Activated T-helper 1 cell treated with Interleukin-2 at 50 U/mL for 16 hours (primary cell): ENCODE results near the gene GABRR2.
"Not testable (repeated sequence)": the region's sequence is repeated elsewhere in the genome, so short reads cannot be mapped to it uniquely, and the experiment has no call there.

Experiments used
- DNase-seq: peaks from one replicate; pipeline ENCODE4 v3.0.0-alpha.2; 2020; ENCODE audit warnings: low read depth

Gene GABRR2

GRCh38 chr6:89257781-89258180 is 57.3 kb downstream of the GABRR2 start:
- DNase-seq = no peak

GRCh38 chr6:89257346-89257745 is 57.8 kb downstream of the GABRR2 start:
- DNase-seq = no peak

- DNase-seq = no peak
Measured at GRCh38 chr6:89255417-89255816, 59.7 kb downstream of the GABRR2 start.

- DNase-seq = no peak
Measured at GRCh38 chr6:89254569-89254968, 60.5 kb downstream of the GABRR2 start.

- no peak for DNase-seq
Measured at GRCh38 chr6:89252907-89253306, 62.2 kb downstream of the GABRR2 start.

- DNase-seq = no peak
Measured at GRCh38 chr6:89251976-89252375, 63.1 kb downstream of the GABRR2 start.

- DNase-seq = no peak
Measured at GRCh38 chr6:89251170-89251569, 63.9 kb downstream of the GABRR2 start.

GRCh38 chr6:89250239-89250638 is 64.9 kb downstream of the GABRR2 start:
- no peak for DNase-seq

- DNase-seq = no peak
Measured at GRCh38 chr6:89244241-89244985, 70.7 kb downstream of the GABRR2 start.

GRCh38 chr6:89243331-89243629 is 71.8 kb downstream of the GABRR2 start:
- DNase-seq = no peak

GRCh38 chr6:89242574-89243330 is 72.3 kb downstream of the GABRR2 start:
- no peak for DNase-seq

GRCh38 chr6:89239338-89239737 is 75.8 kb downstream of the GABRR2 start:
- DNase-seq = no peak

- no peak for DNase-seq
Measured at GRCh38 chr6:89237158-89237557, 77.9 kb downstream of the GABRR2 start.

- not testable (repeated sequence) for DNase-seq
Measured at GRCh38 chr6:89233605-89234004, 81.5 kb downstream of the GABRR2 start.

GRCh38 chr6:89222712-89223039 is 92.4 kb downstream of the GABRR2 start:
- DNase-seq = no peak

- no peak for DNase-seq
Measured at GRCh38 chr6:89221971-89222711, 93.0 kb downstream of the GABRR2 start.

GRCh38 chr6:89221129-89221528 is 94.0 kb downstream of the GABRR2 start:
- no peak for DNase-seq

- no peak for DNase-seq
Measured at GRCh38 chr6:89217299-89217910, 97.7 kb downstream of the GABRR2 start, which contains the start of gene GABRR1. TSS of gene GABRR1 (minus strand) at chr6:89217358. CDS start at chr6:89217322, 36 bp downstream.

- DNase-seq = no peak
Measured at GRCh38 chr6:89216411-89216810, 98.7 kb downstream of the GABRR2 start.

GRCh38 chr6:89215391-89215790 is 99.7 kb downstream of the GABRR2 start:
- DNase-seq = no peak

- no peak for DNase-seq
Measured at GRCh38 chr6:89214197-89214596, 100.9 kb downstream of the GABRR2 start.

GRCh38 chr6:89212472-89212871 is 102.6 kb downstream of the GABRR2 start:
- no peak for DNase-seq

GRCh38 chr6:89209457-89209856 is 105.6 kb downstream of the GABRR2 start:
- DNase-seq = no peak
